HepG2 (cell line): Measurements from ENCODE around the gene TNFAIP2. TPM values are rescaled to one million over a fixed set of nuclear protein-coding genes. Genes with fewer than 3 reads are reported as not detected.
A peak's percentile ranks its signal among the peaks of the same experiment; 100 is the strongest.

Experiments
- ATAD3A ChIP-seq: sonication (generic); formaldehyde crosslinking; IDR thresholded peaks from 2 replicates; pipeline ENCODE4 v1.4.0; 2020; ENCODE audit warnings: missing genetic modification reagents
- ATF6 ChIP-seq: sonication (generic); formaldehyde crosslinking; conservative IDR thresholded peaks from 2 replicates; pipeline ENCODE4 v1.4.0; 2020; ENCODE audit warnings: missing genetic modification reagents
- CCDC6 ChIP-seq: sonication (generic); formaldehyde crosslinking; IDR thresholded peaks from 2 replicates; pipeline ENCODE4 v1.8.1; 2022; ENCODE audit warnings: mild to moderate bottlenecking, missing genetic modification reagents, moderate library complexity
- CENPT ChIP-seq: sonication (generic); formaldehyde crosslinking; IDR thresholded peaks from 2 replicates; pipeline ENCODE4 v1.8.0; 2022; ENCODE audit warnings: low read depth, mild to moderate bottlenecking, moderate library complexity, missing genetic modification reagents
- KLF12 ChIP-seq: sonication (generic); formaldehyde crosslinking; IDR thresholded peaks from 2 replicates; pipeline ENCODE4 v1.4.0; 2020; ENCODE audit warnings: missing genetic modification reagents, borderline replicate concordance
- MIER3 ChIP-seq: IDR thresholded peaks from 2 replicates; pipeline ENCODE4 v1.6.1; 2016; ENCODE audit warnings: missing compliant biosample characterization, borderline replicate concordance
- PPARG ChIP-seq: conservative IDR thresholded peaks from 2 replicates; pipeline ENCODE4 v1.6.1; 2016; ENCODE audit warnings: missing biosample characterization, missing genetic modification reagents
- TP53 ChIP-seq: sonication (generic); formaldehyde crosslinking; conservative IDR thresholded peaks from 2 replicates; pipeline ENCODE4 v1.4.0; 2020; ENCODE audit warnings: missing genetic modification reagents
- ZBTB33 ChIP-seq: sonication (generic); formaldehyde crosslinking; IDR thresholded peaks from 2 replicates; pipeline ENCODE4 v1.4.0; 2020; ENCODE audit warnings: missing genetic modification reagents
- ZBTB42 ChIP-seq: sonication (generic); formaldehyde crosslinking; IDR thresholded peaks from 2 replicates; pipeline ENCODE4 v1.5.0; 2020; ENCODE audit warnings: mild to moderate bottlenecking, missing genetic modification reagents
- ZFYVE20 ChIP-seq: sonication (generic); formaldehyde crosslinking; IDR thresholded peaks from 2 replicates; pipeline ENCODE4 v1.8.0; 2023; ENCODE audit warnings: low read depth, mild to moderate bottlenecking, moderate library complexity, missing genetic modification reagents, borderline replicate concordance
- ZNF337 ChIP-seq: sonication (generic); formaldehyde crosslinking; IDR thresholded peaks from 2 replicates; pipeline ENCODE4 v1.5.1; 2020; ENCODE audit warnings: missing genetic modification reagents, low read depth, mild to moderate bottlenecking, borderline replicate concordance
- ZNF549 ChIP-seq: sonication (generic); formaldehyde crosslinking; IDR thresholded peaks from 2 replicates; pipeline ENCODE4 v1.5.0; 2020; ENCODE audit warnings: missing genetic modification reagents
- ZNF574 ChIP-seq: sonication (generic); formaldehyde crosslinking; IDR thresholded peaks from 2 replicates; pipeline ENCODE4 v1.4.0; 2020; ENCODE audit warnings: missing genetic modification reagents
- ZNF678 ChIP-seq: sonication (generic); formaldehyde crosslinking; IDR thresholded peaks from 2 replicates; pipeline ENCODE4 v1.4.0; 2020; ENCODE audit warnings: mild to moderate bottlenecking, missing genetic modification reagents
- ZNF75D ChIP-seq: sonication (generic); formaldehyde crosslinking; IDR thresholded peaks from 2 replicates; pipeline ENCODE4 v1.8.1; 2023; ENCODE audit warnings: missing genetic modification reagents, mild to moderate bottlenecking, borderline replicate concordance
- ZNF770 ChIP-seq: sonication (generic); formaldehyde crosslinking; IDR thresholded peaks from 2 replicates; pipeline ENCODE4 v1.5.0; 2020; ENCODE audit warnings: mild to moderate bottlenecking, missing genetic modification reagents
- ZNF841 ChIP-seq: sonication (generic); formaldehyde crosslinking; IDR thresholded peaks from 2 replicates; pipeline ENCODE4 v1.8.1; 2023; ENCODE audit warnings: missing genetic modification reagents, borderline replicate concordance
- ZNF878 ChIP-seq: sonication (generic); formaldehyde crosslinking; IDR thresholded peaks from 2 replicates; pipeline ENCODE4 v1.8.1; 2023; ENCODE audit warnings: mild to moderate bottlenecking, missing genetic modification reagents, moderate library complexity
- polyA plus RNA-seq, 8 experiments: library from polyadenylated mRNA; depleted of rRNA in 3 of 8; stranded (reverse) in 7 of 8; unstranded in 1 of 8; fragments of >200 nt; fragmentation: Illumina TruSeq in 4 of 8; extraction: Trizol in 4 of 8; gene quantifications; 2 replicates each; pipeline versions ENCODE4 v1.2.1 to v1.2.3, GENCODE V29; 2011 to 2016; ENCODE audit warnings: low read depth in 4 of 8, missing spikeins in 1 of 8, mixed read lengths in 1 of 8; ENCODE audit not compliant: insufficient read depth in 1 of 8
- total RNA-seq, 5 experiments: library from RNA; depleted of rRNA; stranded (reverse); fragments of >200 nt; fragmentation: Illumina TruSeq; extraction: Trizol; gene quantifications; 2 replicates each; pipeline ENCODE4 v1.2.3, GENCODE V29; 2016; ENCODE audit warnings: low read depth in 1 of 5
- TF ChIP-seq, protein P1 (sequence below): IDR thresholded peaks from 2 replicates; pipeline ENCODE4 v1.6.1; 2016

The TNFAIP2 gene
- total and polyA plus RNA-seq, 2 of the 13 experiments (the other 11 are each of a cell fraction or from before 2014, with no cell fraction given): 0.46 to 1.5 TPM

DNA sequence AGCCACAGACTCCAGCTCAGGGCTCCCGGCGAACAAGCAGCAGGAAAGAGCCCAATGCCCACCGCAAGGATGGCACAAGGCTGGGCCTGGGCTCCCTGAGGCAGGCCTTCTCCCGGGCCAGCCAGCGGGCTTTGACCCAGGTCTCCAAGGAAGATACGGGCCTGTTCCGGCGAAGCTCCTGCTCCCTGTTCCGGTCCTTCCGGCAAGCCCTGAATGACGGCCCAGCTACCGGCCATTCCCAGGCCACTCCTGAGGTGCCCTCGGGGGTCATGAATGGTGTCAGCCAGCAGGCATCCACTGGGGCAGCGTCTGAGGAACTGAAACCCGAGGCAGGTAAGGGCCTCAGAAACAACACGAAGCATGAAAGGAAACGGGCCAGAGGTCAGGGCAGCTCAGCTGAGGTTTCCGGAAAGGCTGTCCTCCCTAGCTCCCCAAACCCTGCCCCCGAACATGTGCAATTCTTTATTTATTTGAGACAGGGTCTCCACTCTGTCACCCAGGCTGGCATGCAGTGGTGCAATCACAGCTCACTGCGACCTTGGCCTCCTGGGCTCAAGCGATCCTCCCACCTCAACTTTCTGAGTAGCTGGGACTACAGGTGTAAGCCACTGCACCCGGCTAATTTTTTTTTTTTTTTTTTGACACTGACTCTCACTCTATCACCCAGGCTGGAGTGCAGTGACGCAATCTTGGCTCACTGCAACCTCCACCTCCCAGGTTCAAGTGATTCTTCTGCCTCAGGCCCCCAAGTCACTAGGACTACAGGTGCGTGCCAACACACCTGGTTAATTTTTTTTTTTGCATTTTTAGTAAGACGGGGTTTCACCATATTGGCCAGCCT, 22.8 kb upstream of the TNFAIP2 start (continued):
- peak; percentile 83 for TF ChIP-seq ZNF574
- no peak for TF ChIP-seq ZNF549
- TF ChIP-seq TP53 (CRISPR knock-in tag): no peak; the same call in 1 of the 2 replicates
- no peak for TF ChIP-seq ZNF678
- peak; percentile 86; the same call in 1 of the 2 replicates for TF ChIP-seq MIER3
- TF ChIP-seq ATAD3A: no peak
- peak; percentile 91 for TF ChIP-seq ZNF878
- TF ChIP-seq PPARG (CRISPR knock-in tag): peak; percentile 98
- no peak for TF ChIP-seq ZFYVE20 (CRISPR knock-in tag)
- no peak for TF ChIP-seq KLF12 (CRISPR knock-in tag)
- TF ChIP-seq ZBTB42 (CRISPR knock-in tag): 0 out of 2 replicates have a peak, but pooled peaks have one; percentile 58
- peak; percentile 76 for TF ChIP-seq CCDC6
- TF ChIP-seq ZBTB33: peak; percentile 62
- TF ChIP-seq, protein P1, sequence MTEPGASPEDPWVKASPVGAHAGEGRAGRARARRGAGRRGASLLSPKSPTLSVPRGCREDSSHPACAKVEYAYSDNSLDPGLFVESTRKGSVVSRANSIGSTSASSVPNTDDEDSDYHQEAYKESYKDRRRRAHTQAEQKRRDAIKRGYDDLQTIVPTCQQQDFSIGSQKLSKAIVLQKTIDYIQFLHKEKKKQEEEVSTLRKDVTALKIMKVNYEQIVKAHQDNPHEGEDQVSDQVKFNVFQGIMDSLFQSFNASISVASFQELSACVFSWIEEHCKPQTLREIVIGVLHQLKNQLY (CRISPR knock-in tag): peak; percentile 72
- TF ChIP-seq ZNF75D: no peak
- no peak for TF ChIP-seq CENPT
- no peak for TF ChIP-seq ZNF337 (CRISPR knock-in tag)
- no peak for TF ChIP-seq ATF6 (CRISPR knock-in tag)
- TF ChIP-seq ZNF841 (CRISPR knock-in tag): no peak
- TF ChIP-seq ZNF770 (CRISPR knock-in tag): peak; percentile 71; the same call in 1 of the 2 replicates
